22Rv1 (cell line): ENCODE results near the gene STXBP5.

Experiments
- ZFX ChIP-seq: fragments of 450-650 bp; IDR thresholded peaks from 2 replicates; pipeline ENCODE4 v1.6.1; 2017; ENCODE audit warnings: antibody characterized with exemption, borderline replicate concordance
- TF ChIP-seq, protein P1 (sequence below): fragments of 450-650 bp; IDR thresholded peaks from 2 replicates; pipeline ENCODE4 v1.5.1; 2017; ENCODE audit warnings: mild to moderate bottlenecking

GRCh38 chr6:147245693-147246092, 41.5 kb downstream of the STXBP5 start:
- TF ChIP-seq, protein P1, sequence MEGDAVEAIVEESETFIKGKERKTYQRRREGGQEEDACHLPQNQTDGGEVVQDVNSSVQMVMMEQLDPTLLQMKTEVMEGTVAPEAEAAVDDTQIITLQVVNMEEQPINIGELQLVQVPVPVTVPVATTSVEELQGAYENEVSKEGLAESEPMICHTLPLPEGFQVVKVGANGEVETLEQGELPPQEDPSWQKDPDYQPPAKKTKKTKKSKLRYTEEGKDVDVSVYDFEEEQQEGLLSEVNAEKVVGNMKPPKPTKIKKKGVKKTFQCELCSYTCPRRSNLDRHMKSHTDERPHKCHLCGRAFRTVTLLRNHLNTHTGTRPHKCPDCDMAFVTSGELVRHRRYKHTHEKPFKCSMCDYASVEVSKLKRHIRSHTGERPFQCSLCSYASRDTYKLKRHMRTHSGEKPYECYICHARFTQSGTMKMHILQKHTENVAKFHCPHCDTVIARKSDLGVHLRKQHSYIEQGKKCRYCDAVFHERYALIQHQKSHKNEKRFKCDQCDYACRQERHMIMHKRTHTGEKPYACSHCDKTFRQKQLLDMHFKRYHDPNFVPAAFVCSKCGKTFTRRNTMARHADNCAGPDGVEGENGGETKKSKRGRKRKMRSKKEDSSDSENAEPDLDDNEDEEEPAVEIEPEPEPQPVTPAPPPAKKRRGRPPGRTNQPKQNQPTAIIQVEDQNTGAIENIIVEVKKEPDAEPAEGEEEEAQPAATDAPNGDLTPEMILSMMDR: no peak
- TF ChIP-seq ZFX: no peak
